ENCODE data around the gene EDARADD.

The EDARADD gene

DNA sequence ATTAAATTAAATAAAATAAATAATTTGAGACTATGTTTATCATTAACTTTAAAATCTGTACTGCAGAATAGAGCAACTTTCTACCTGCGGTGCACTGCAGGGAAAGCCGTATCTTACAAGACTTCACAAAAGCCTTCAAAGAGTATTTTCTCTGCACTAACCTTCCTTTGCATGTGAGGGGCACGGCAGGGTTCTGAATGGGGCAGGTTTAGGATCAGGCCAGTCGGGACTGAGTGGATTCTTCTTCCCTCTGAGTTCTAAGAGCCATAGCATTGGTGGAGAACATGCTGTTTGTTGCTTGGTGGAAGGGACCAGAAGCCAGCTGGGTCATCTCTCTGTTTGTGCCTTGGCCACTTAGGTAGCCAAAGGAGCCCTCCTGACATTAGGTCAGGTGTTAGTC, 74.5 kb downstream of the EDARADD start:
- no peak for DNase-seq (ENCODE audit: low read depth)
- no peak overlapping the region for H3K4me3 ChIP-seq (ENCODE audit: low read depth, low read length)
- TF ChIP-seq, protein P1, sequence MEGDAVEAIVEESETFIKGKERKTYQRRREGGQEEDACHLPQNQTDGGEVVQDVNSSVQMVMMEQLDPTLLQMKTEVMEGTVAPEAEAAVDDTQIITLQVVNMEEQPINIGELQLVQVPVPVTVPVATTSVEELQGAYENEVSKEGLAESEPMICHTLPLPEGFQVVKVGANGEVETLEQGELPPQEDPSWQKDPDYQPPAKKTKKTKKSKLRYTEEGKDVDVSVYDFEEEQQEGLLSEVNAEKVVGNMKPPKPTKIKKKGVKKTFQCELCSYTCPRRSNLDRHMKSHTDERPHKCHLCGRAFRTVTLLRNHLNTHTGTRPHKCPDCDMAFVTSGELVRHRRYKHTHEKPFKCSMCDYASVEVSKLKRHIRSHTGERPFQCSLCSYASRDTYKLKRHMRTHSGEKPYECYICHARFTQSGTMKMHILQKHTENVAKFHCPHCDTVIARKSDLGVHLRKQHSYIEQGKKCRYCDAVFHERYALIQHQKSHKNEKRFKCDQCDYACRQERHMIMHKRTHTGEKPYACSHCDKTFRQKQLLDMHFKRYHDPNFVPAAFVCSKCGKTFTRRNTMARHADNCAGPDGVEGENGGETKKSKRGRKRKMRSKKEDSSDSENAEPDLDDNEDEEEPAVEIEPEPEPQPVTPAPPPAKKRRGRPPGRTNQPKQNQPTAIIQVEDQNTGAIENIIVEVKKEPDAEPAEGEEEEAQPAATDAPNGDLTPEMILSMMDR (IDR thresholded peaks at IDR 0.05; ENCODE audit: low read depth, low read length, missing control alignments), result no peak

DNA sequence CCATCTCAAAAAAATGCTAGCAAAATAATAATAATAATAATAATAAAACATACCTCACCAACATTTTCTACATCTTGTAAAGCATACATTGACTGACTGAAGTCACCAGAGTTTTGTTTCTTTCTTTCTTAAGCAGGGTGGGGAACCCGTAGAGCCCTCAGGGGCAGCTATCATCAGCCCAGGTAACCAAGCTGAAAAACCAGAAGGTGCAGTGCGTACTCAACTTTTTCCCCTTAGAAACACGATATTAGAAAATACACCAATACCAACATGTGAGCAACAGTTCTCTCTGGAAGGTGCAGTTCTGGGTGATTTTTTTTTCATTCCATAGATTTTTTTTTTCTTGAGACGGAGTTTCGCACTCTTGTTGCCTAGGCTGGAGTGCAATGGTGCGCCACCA, 75.4 kb downstream of the EDARADD start:
- DNase-seq (ENCODE audit: low read depth), result no peak
- H3K4me3 ChIP-seq (ENCODE audit: low read depth, low read length), result no peak overlapping the region
- TF ChIP-seq, protein P1 (IDR thresholded peaks at IDR 0.05; ENCODE audit: low read depth, low read length, missing control alignments), result no peak

DNA sequence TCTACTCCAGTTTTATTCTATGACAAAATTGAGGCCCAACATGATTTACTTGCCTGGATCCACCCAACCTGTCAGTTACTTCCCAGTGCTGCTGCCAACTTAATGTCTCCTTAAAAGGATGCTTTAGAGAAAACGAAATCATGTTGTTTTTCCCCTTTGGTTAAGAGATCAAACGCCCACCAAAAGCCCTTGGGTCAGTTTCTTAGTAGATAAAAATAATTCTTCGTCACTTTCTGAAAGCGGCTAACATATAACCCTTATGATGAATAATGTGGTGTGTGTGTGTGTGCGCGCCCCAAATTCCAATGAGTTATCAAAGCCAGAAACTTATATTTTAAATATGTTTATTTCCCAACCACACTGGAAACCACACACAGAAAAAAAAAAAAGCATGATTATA, 77.0 kb downstream of the EDARADD start:
- DNase-seq (ENCODE audit: low read depth), result no peak
- TF ChIP-seq, protein P1 (IDR thresholded peaks at IDR 0.05; ENCODE audit: low read depth, low read length, missing control alignments), result no peak
- no peak overlapping the region for H3K4me3 ChIP-seq (ENCODE audit: low read depth, low read length)

DNA sequence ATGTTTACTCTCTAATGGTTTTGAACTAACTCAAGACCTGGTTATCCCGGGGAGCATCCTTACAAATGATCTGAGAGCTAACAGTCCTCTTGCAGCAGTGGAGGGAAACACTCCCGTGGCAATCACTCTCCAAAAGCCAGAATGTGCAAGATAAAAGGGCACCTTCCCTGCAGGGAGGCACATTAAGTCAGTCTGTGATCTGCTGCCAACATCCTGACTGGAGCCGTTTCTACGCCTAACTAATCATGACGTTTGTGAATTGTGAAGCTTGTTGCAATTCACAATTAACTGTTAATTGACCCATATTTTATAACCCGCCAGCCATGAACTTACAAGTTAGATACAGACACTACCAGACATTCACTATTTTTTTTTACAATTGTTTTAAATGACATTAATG, 77.6 kb downstream of the EDARADD start:
- no peak overlapping the region for H3K4me3 ChIP-seq (ENCODE audit: low read depth, low read length)
- no peak for DNase-seq (ENCODE audit: low read depth)
- TF ChIP-seq, protein P1 (IDR thresholded peaks at IDR 0.05; ENCODE audit: low read depth, low read length, missing control alignments), result no peak

DNA sequence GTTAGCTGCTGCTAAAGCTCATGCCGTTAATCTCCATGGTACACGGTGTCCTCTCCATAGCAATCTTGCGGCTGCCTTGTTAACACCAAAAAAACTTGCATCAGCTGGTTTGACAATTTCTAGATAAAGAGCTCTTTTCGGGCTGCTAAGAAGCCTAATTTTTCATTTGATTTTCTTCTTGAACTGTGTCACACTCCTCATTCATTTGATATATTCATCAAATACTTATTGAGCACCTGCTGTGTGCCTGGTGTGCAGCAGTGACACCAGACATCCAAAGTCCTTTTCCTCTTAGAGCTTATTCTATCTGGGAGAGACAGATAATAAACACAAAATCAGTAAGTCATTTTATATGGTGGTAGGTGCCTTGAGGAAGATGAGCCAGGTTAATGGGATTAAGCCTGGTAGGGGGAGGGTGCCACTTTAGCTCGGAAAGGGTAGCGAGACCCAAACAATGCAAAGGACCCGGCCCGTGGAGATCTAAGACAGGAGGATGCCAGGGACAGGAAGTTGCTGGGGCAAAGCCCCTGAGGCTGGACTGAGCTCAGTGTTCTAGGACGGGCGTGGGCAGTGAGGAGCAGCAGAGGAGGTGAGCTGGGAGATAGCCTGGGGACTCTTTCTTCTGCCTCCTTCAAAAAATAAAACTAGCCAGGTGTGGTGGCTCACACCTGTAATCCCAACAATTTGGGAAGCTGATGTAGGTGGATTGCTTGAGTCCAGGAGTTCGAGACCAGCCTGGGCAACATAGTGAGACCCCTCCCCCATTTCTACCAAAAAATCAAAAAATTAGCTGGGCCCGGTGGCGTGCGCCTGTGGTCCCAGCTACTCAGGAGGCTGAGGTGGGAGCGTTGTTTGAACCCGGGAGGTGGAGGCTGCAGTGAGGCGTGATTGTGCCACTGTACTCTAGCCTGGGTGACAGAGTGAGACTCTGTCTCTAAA, 79.0 kb downstream of the EDARADD start:
- H3K4me3 ChIP-seq (ENCODE audit: low read depth, low read length), result no peak overlapping the region
- TF ChIP-seq, protein P1 (IDR thresholded peaks at IDR 0.05; ENCODE audit: low read depth, low read length, missing control alignments), result no peak
- DNase-seq (ENCODE audit: low read depth), result no peak

DNA sequence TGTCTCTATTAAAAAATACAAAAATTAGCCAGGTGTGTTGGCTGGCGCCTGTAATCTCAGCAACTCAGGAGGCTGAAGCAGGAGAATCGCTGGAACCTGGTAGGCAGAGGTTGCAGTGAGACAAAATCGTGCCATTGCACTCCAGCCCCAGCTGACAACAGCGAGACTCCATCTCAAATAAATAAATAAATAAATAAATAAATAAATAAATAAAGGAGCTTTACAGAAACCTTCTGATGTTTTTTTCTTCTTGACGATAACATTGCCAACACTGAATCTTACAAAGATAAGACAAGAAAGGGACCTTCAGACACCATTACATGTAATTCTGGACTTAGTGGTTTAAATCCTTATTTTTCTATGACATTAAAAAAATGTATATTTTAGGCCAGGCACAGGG, 81.9 kb downstream of the EDARADD start:
- no peak for DNase-seq (ENCODE audit: low read depth)
- no peak overlapping the region for H3K4me3 ChIP-seq (ENCODE audit: low read depth, low read length)
- TF ChIP-seq, protein P1 (IDR thresholded peaks at IDR 0.05; ENCODE audit: low read depth, low read length, missing control alignments), result no peak

Data from GM12864 (cell line).